ENCODE measurements around the gene UNC79. TPM values are rescaled to one million over a fixed set of nuclear protein-coding genes. Genes with fewer than 3 reads are reported as not detected.
A peak's percentile ranks its signal among the peaks of the same experiment; 100 is the strongest.

Gene UNC79
- total RNA-seq, 1 donor from 2014 or later, result 0.08 TPM

GRCh38 chr14:93705513-93706156 is 274.9 kb downstream of the UNC79 start:
- TF ChIP-seq CTCF (IDR thresholded peaks at IDR 0.05), result no peak
- Mint-ChIP-seq H3K27me3 (ENCODE audit: unreplicated experiment) (no peaks in the 10 kb centered on the region), H3K36me3 (ENCODE audit: unreplicated experiment) (no peaks in the 10 kb centered on the region), H3K9me3 (ENCODE audit: unreplicated experiment) (peaks cover 16% of the 10 kb centered on the region), H3K27ac (ENCODE audit: unreplicated experiment) (no peak overlapping the region), H3K4me1 (ENCODE audit: unreplicated experiment) (no peaks in the 10 kb centered on the region), H3K4me3 (ENCODE audit: unreplicated experiment) (no peak overlapping the region)
- DNase-seq (ENCODE audit: extremely low spot score, unreplicated experiment), result peak; percentile 62

DNA sequence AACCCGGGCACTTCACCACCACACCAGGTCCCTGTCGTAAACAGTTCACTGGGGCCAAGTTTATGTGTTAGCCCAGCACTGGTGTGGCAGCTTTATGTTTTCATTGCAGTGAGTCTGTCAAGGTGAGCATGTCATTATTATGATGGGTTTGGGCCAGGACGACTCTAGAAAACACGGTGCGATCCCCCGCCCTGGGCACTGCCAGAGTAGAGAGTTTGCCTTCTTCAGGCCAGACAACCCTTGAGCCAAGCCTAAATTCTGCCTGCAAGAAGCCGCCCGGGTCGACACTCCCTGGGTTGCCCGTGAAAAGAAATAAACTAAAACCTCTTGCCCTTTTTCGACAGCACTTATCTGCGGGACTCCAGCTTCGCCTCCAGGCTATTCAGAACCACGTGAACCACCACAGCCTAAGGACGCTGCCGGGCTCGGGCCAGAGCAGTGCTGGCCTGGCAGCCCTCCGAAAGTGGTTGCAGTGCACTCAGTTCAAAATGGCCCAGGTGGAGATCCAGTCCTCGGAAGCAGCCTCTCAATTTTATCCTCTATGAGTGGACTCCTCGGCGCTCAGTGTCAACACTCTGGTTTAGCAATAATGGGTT is 275.7 kb downstream of the UNC79 start:
- no peaks in the 10 kb centered on the region for H3K4me1 Mint-ChIP-seq (ENCODE audit: unreplicated experiment)
- no peak for TF ChIP-seq CTCF (IDR thresholded peaks at IDR 0.05)
- H3K36me3 Mint-ChIP-seq (ENCODE audit: unreplicated experiment), result no peaks in the 10 kb centered on the region
- H3K9me3 Mint-ChIP-seq (ENCODE audit: unreplicated experiment), result peaks cover 17% of the 10 kb centered on the region
- peak; percentile 71 for DNase-seq (ENCODE audit: extremely low spot score, unreplicated experiment)
- no peaks in the 10 kb centered on the region for H3K27me3 Mint-ChIP-seq (ENCODE audit: unreplicated experiment)
- no peak overlapping the region for H3K4me3 Mint-ChIP-seq (ENCODE audit: unreplicated experiment)
- no peak overlapping the region for H3K27ac Mint-ChIP-seq (ENCODE audit: unreplicated experiment)

DNA sequence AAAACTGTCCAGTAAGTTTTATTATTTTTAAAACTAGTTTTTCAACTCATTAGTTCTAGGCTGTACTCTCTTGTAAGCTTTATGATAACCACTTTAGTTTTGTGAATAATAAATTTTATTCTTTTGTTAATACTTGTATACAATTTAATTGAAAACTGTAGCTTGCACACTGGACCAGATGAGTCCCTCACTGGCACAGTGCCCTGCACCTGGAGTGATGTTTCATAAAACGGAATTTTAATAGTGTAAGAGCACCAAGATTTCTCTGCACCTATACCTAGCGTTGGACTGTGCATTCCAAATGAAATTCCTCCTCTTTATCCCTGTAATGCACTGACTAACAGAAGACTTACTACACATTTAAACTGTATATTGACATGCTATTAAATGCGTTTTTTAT is 276.7 kb downstream of the UNC79 start:
- no peak for TF ChIP-seq CTCF (IDR thresholded peaks at IDR 0.05)
- Mint-ChIP-seq H3K36me3 (ENCODE audit: unreplicated experiment) (no peaks in the 10 kb centered on the region), H3K27ac (ENCODE audit: unreplicated experiment) (no peak overlapping the region), H3K4me1 (ENCODE audit: unreplicated experiment) (no peaks in the 10 kb centered on the region), H3K27me3 (ENCODE audit: unreplicated experiment) (no peaks in the 10 kb centered on the region), H3K9me3 (ENCODE audit: unreplicated experiment) (peaks cover 13% of the 10 kb centered on the region), H3K4me3 (ENCODE audit: unreplicated experiment) (no peak overlapping the region)
- DNase-seq (ENCODE audit: extremely low spot score, unreplicated experiment), result no peak

DNA sequence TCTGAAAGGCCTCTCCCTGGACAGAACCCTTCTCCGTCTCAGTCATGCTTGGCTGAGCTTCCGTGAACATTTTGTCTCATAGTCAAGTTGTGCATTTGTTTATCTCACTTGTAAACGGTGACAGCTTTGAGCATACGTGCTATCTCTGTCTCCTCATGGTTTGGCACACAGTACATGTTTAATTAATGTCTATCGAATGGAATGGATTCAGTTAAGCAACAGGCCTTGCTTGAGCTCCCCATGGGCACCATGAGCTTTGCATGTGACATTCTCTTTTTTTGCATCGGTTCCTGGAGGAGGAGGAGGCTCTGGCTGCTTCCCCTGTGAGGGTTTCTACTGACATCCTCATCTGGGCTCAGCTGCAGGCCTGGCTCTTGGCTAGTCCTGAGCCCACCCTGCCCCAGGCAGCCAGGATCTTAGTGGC is 277.6 kb downstream of the UNC79 start:
- no peaks in the 10 kb centered on the region for H3K4me1 Mint-ChIP-seq (ENCODE audit: unreplicated experiment)
- H3K27ac Mint-ChIP-seq (ENCODE audit: unreplicated experiment), result no peak overlapping the region
- H3K27me3 Mint-ChIP-seq (ENCODE audit: unreplicated experiment), result no peaks in the 10 kb centered on the region
- TF ChIP-seq CTCF (IDR thresholded peaks at IDR 0.05), result no peak
- peaks cover 10% of the 10 kb centered on the region for H3K9me3 Mint-ChIP-seq (ENCODE audit: unreplicated experiment)
- no peak overlapping the region for H3K4me3 Mint-ChIP-seq (ENCODE audit: unreplicated experiment)
- H3K36me3 Mint-ChIP-seq (ENCODE audit: unreplicated experiment), result no peaks in the 10 kb centered on the region
- peak; percentile 62 for DNase-seq (ENCODE audit: extremely low spot score, unreplicated experiment)

DNA sequence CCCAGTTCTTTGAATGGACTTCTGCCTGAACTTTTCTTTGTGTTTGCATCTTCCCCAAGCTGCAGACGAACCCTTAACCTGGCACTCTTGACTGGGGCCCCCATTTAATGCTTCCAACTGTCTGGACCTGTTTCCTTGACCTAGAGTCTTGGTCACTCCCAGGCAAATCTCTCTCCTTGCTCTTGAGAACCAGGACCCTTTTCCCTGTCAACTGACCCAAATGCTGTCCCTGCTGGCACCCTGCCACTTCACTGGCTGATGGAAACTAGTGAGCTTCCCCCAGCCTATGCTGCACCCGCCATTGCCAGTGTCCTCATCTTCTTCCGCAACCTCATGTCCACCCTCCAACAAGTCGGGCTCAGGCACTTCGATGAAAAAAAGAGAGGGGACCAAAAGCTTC is 278.1 kb downstream of the UNC79 start:
- H3K4me1 Mint-ChIP-seq (ENCODE audit: unreplicated experiment), result no peaks in the 10 kb centered on the region
- H3K4me3 Mint-ChIP-seq (ENCODE audit: unreplicated experiment), result no peak overlapping the region
- no peak overlapping the region for H3K27ac Mint-ChIP-seq (ENCODE audit: unreplicated experiment)
- H3K36me3 Mint-ChIP-seq (ENCODE audit: unreplicated experiment), result no peaks in the 10 kb centered on the region
- peak; percentile 69 for DNase-seq (ENCODE audit: extremely low spot score, unreplicated experiment)
- peaks cover 10% of the 10 kb centered on the region for H3K9me3 Mint-ChIP-seq (ENCODE audit: unreplicated experiment)
- no peak for TF ChIP-seq CTCF (IDR thresholded peaks at IDR 0.05)
- no peaks in the 10 kb centered on the region for H3K27me3 Mint-ChIP-seq (ENCODE audit: unreplicated experiment)

All from osteocyte (in vitro differentiated cells).